GM21825 (cell line): ENCODE data around the gene RNASE11.
"Not testable (repeated sequence)": the region's sequence is repeated elsewhere in the genome, so short reads cannot be mapped to it uniquely, and the experiment has no call there.

Source experiments
- ATAC-seq: cut with Tn5 transposase; IDR thresholded peaks from one replicate; pipeline ENCODE4 v1.9.1; 2021; ENCODE audit warnings: mild to moderate bottlenecking, moderate library complexity; ENCODE audit not compliant: unreplicated experiment

The RNASE11 gene

DNA sequence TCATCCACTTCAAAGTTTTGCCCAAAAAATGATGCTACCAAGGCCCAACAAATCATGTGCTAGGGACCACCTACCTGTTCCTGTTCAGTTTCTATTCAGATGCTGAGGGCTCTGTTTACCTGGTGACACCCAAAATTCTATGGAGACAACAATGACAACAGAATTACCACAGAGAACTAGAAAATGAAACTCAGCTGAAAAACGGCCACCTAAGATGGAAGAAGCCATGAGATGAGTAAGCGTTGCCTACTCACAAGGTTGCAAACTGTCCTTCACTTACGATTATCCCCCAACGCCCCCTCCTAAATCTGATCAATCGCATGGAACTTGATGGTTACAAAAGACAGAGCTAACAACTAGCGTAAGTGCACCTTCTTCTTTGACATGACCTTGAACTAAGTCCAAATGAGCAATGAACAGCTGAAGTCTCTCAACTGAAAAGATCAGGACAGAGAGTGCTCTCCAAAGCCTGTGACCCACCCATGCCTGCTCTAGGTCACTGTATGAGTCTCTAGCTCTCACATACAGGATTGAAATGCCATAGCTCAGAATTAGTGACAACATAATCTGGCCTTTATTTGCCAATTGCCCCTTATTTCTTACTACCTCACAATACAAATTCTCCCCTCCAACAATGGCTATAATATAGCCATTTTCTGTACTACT lies at the start of gene RNASE11:
Gene RNASE11, minus strand, starts transcription at position 513 of the 666 bp plus-strand sequence.
- ATAC-seq, result no peak

GRCh38 chr14:20632831-20633691 lies 45.3 kb upstream of the RNASE11 start:
- peak; percentile 44 for ATAC-seq

GRCh38 chr14:20632448-20632830 lies 44.6 kb upstream of the RNASE11 start:
- ATAC-seq, result peak; percentile 3

GRCh38 chr14:20631880-20632389 lies 44.1 kb upstream of the RNASE11 start:
- no peak for ATAC-seq

DNA sequence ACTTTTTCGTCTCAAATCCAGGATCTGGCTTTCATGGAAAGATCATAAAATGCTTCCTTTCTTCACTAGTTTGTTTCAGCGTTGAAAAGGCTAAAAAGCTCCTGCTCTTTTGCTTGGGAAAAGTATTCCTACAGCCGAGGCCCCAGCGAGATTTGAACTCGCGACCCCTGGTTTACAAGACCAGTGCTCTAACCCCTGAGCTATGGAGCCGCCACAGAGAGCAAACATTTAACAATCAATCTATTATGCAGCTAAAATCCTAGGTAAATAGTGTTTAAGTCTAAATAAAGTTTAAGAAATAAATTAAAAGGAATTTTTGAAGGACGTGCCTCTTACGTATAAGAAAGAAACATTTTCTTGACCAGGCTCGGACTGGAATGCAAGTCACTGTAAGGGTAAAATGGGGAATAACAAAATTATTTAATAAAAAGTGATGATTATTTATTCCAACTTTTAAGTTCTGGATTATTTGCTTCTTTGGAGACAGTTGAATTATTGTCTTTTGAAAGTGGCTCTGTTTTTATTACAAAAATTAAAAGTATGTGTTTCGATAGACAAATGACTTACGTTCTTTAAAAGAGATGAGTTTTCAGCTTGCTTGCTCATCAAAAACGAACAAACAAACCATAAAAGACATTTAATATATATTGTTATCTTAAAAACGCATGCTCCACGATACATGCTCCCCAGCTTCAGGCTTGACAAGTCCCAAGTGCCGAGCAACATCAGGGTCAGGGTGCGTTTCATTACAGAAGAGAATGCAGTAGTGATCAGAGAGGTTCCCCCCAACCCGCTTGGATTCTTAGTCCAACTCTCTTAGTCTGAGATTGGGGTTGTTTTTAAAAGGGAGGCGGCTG lies 43.5 kb upstream of the RNASE11 start:
- ATAC-seq, result no peak

DNA sequence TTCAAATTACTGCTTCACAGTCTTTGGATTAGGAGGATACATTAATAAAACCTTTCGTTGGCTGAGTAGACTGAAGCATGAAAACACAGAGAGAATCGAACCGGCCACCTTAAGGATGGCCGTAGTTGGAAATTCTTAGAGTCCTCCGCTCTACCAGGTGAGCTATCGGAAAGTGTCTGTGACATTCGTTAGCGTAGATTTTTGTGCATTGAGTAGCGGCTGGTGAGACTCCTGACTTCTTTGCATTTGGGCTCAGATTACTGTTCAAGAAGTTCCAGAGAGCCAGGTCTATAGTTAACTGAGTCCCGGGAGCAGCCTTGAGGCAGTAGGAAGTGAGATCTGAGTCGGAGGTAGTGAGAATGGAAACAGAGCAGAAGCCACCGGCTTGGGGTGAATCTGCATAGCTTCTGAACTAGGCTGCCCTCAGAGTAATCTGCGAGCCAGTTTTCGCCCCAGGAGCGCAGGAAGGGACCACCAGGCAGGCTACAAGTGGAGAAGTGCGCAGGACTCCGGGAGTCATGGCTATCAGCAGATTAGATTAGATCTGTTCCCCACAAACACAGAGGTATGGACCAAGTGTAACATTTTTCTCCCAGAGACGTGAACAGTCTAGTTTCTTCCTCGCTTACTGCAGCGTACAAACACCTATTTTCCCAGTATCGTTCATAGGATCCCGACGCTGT lies 42.7 kb upstream of the RNASE11 start:
- no peak for ATAC-seq

- ATAC-seq, result no peak
These were observed 40.5 kb upstream of the RNASE11 start for GRCh38 chr14:20628063-20628854.

- ATAC-seq, result no peak
These were observed 39.7 kb upstream of the RNASE11 start for GRCh38 chr14:20627346-20628027.

GRCh38 chr14:20626274-20626673 lies 38.5 kb upstream of the RNASE11 start:
- ATAC-seq, result no peak

GRCh38 chr14:20624495-20625070 lies 36.8 kb upstream of the RNASE11 start:
- ATAC-seq, result no peak

- ATAC-seq, result no peak
These were observed 36.0 kb upstream of the RNASE11 start for GRCh38 chr14:20623798-20624197.

- no peak for ATAC-seq
These were observed 35.1 kb upstream of the RNASE11 start for GRCh38 chr14:20622816-20623291.

DNA sequence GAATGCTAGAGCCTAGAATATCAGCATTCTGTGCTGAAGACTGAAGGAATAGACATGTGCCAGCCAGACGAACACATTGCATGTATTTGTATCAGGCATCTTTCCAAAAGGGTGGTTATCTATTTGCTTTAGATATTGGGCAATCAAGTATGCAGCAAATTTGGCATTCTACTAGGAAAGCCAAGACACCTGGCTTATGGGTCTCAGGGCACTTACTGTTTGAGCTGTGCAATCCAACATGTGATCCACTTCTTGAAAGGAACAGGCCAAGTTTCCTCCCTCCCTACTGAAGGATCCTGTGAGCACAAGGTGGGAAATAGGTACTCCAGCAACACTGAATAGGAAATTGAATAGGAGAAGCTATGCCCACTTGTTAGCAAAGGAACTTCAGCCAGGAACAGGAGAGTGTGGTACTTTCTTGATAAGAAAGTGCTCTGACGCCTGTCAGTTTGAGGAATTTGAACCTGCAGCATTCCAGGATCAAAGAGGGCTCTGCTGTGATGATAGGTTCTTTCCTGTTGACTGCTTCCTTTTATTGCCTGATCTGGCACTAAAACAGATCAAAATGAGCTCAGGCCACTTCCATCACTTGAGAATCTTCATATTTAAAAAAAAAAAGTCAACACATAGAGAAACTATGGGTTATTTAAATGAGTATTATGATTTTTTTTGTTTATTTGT lies 33.1 kb upstream of the RNASE11 start:
- ATAC-seq, result no peak

- ATAC-seq, result not testable (repeated sequence)
These were observed 31.9 kb upstream of the RNASE11 start for GRCh38 chr14:20619688-20620087.

- ATAC-seq, result no peak
These were observed 30.5 kb upstream of the RNASE11 start for GRCh38 chr14:20618271-20618749.

DNA sequence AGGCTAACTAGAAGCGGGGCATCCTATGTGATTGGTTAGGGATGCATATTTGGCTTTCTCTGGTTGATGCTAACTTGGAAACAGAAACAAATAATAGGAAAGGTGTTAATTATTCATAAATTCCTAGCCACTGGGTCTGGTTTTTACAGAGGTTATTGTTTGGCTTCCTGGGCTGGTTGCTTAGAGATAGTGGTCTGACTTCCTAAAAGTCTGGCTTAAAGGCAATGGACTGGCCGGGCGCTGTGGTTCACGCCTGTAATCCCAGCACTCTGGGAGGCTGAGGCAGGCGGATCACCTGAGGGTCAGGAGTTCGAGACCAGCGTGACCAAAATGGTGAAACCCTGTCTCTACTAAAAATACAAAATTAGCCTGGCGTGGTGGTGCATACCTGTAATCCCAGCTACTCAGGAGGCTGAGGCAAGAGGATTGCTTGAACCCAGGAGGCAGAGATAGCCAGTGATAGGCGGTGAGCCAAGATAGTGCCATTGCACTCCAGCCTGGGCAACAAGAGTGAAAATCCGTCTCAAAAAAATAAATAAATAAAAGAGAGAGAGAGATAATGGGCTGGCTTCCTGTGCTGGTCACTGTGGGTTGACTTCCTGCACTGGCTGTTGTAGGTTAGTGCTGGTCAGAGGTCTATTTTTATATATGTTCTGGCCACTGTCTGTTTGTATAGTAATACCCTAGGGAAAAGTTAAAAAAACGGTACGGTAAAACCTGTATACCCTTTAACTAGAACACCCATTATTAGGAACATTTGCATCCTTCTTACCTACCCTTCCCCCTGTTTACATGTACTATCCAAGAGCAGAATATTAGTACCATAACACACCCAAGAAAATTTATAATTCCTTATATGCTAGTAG lies 29.6 kb upstream of the RNASE11 start:
- peak; percentile 30 for ATAC-seq

DNA sequence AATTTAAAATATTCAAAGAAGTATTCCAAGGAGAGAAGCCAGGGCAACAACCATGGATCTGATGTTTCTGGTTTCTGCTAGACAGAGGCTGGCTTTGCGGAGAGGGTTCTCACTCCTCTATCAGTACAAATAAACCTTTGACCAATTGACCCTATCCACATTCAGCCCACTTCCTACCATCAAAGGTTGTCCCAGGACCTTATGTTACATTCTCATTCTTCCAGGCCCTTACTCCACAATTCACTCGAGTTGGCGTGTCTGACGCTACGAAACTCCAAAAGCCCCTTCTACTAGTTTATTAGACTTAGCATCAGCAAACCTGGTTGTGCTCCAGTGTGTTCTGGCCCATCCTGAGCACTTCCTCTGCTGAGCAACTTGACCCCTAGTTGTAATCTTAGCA lies 28.2 kb upstream of the RNASE11 start:
- ATAC-seq, result no peak
